ENCODE data around the gene EML2.

- no peak for TF ChIP-seq CTCF (IDR thresholded peaks at IDR 0.05; ENCODE audit: poor library complexity, severe bottlenecking)
- no peak for TF ChIP-seq REST (IDR thresholded peaks at IDR 0.05; ENCODE audit: borderline replicate concordance)
- TF ChIP-seq EP300 (conservative IDR thresholded peaks at IDR 0.05; ENCODE audit: poor library complexity, severe bottlenecking) = no peak
- TF ChIP-seq EZH2 (IDR thresholded peaks at IDR 0.05; ENCODE audit: borderline replicate concordance, insufficient read depth, low read length, poor library complexity, severe bottlenecking) = no peak
- no peak for TF ChIP-seq POLR2AphosphoS5 (IDR thresholded peaks at IDR 0.05)
- TF ChIP-seq TAF1 (IDR thresholded peaks at IDR 0.05; ENCODE audit: low read depth) = no peak
- TF ChIP-seq SMC3 (conservative IDR thresholded peaks at IDR 0.05; ENCODE audit: poor library complexity) = no peak
- no peak for TF ChIP-seq RAD21 (conservative IDR thresholded peaks at IDR 0.05)
- no peak for TF ChIP-seq MXI1 (conservative IDR thresholded peaks at IDR 0.05; ENCODE audit: poor library complexity, severe bottlenecking)
Measured at GRCh38 chr19:45629704-45630103, 9.5 kb downstream of the EML2 start.

Measured in neural cell (in vitro differentiated cells).